ENCODE results near the gene GOLIM4. TPM values are rescaled to one million over a fixed set of nuclear protein-coding genes. Genes with fewer than 3 reads are reported as not detected.

The GOLIM4 gene
- total and polyA plus RNA-seq, 2 of the 13 experiments (the other 11 are each of a cell fraction or from before 2014, with no cell fraction given): 10.9 to 47.7 TPM

DNA sequence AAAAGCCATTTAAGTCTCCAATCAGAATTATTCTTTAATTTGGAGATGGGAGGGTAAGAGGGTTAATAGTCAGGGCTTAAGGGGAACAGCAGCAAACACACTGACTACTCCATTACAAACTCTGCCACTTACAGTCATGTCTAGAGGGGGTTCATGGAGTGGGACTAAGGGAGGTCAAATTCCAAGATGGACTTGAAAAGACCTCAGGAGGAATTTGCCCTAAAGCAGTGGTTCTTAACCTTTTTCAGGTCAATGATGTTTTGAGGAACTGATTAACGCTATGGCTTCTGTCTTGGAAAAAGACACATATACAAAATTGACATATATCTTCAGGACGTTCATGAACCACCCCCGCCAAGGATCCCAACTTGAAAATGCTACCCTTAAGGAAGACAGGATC, 13.9 kb downstream of the GOLIM4 start:
- in situ Hi-C loops (cut with HindIII; ENCODE audit: extremely low pct_ligation_motif_present, low pct_unique_long_range_greater_than_20kb): no loop called here
- BruUV-seq (replicated peaks): no TSS peak
- no peak overlapping the region for H2AFZ ChIP-seq (ENCODE audit: low read length)
- POLR2A ChIA-PET: no interaction called here
- no peaks in the 10 kb centered on the region for H3K9me3 ChIP-seq (ENCODE audit: low read length)
- DNase-seq (ENCODE audit: low spot score) (no peak), FAIRE-seq (no peak), ATAC-seq (no peak)
- no peak overlapping the region for H3K4me2 ChIP-seq (ENCODE audit: low read depth, low read length)
- H4K20me1 ChIP-seq (ENCODE audit: insufficient read depth, low read length): no peaks in the 10 kb centered on the region
- TF ChIP-seq ZFP62 (CRISPR knock-in tag; IDR thresholded peaks at IDR 0.05) (no peak), DNMT3B (CRISPR knock-in tag; conservative IDR thresholded peaks at IDR 0.05) (no peak), ETV6 (CRISPR knock-in tag; conservative IDR thresholded peaks at IDR 0.05) (no peak), ZNF737 (CRISPR knock-in tag; IDR thresholded peaks at IDR 0.05; ENCODE audit: borderline replicate concordance) (no peak), ESRRA (CRISPR knock-in tag; IDR thresholded peaks at IDR 0.05; ENCODE audit: low read depth) (no peak), NAIF1 (CRISPR knock-in tag; IDR thresholded peaks at IDR 0.05; ENCODE audit: borderline replicate concordance) (no peak), ZNF451 (CRISPR knock-in tag; IDR thresholded peaks at IDR 0.05) (no peak), SRSF4 (IDR thresholded peaks at IDR 0.05; ENCODE audit: low read depth, low read length, poor library complexity, severe bottlenecking) (no peak), KLF9 (CRISPR knock-in tag; IDR thresholded peaks at IDR 0.05; ENCODE audit: low read depth) (no peak), KDM6A (CRISPR knock-in tag; IDR thresholded peaks at IDR 0.05; ENCODE audit: low read depth) (no peak), MIER3 (CRISPR knock-in tag; IDR thresholded peaks at IDR 0.05; ENCODE audit: borderline replicate concordance) (no peak), CBX5 (CRISPR knock-in tag; IDR thresholded peaks at IDR 0.05; ENCODE audit: borderline replicate concordance) (no peak), MAFF (IDR thresholded peaks at IDR 0.05; ENCODE audit: low read depth, low read length) (no peak), NCOA2 (CRISPR knock-in tag; IDR thresholded peaks at IDR 0.05) (no peak), NFE2 (CRISPR knock-in tag; IDR thresholded peaks at IDR 0.05) (no peak), ZBTB8A (CRISPR knock-in tag; IDR thresholded peaks at IDR 0.05; ENCODE audit: borderline replicate concordance, low read depth) (no peak)
- TF ChIP-seq, protein P1, sequence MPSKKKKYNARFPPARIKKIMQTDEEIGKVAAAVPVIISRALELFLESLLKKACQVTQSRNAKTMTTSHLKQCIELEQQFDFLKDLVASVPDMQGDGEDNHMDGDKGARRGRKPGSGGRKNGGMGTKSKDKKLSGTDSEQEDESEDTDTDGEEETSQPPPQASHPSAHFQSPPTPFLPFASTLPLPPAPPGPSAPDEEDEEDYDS (CRISPR knock-in tag; IDR thresholded peaks at IDR 0.05): no peak
- TF ChIP-seq, protein P2, sequence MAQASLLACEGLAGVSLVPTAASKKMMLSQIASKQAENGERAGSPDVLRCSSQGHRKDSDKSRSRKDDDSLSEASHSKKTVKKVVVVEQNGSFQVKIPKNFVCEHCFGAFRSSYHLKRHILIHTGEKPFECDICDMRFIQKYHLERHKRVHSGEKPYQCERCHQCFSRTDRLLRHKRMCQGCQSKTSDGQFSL (CRISPR knock-in tag; IDR thresholded peaks at IDR 0.05): no peak
- H3K4me3 ChIP-seq (replicated peaks in 1 of 3; ENCODE audit: insufficient read depth in 1 of 3, low read depth in 2 of 3, low read length in 3 of 3): no peak overlapping the region
- no peak overlapping the region for H3K27ac ChIP-seq (ENCODE audit: extremely low read length, insufficient read depth, low read length)
- CTCF ChIA-PET (ENCODE audit: low intra/inter-chr PET ratio, low total read pairs): no interaction called here
- peaks cover 3 to 4% of the 10 kb centered on the region in 2 experiments; a peak in 2 of 5 replicates for H3K36me3 ChIP-seq (replicated peaks in 1 of 2; ENCODE audit: control insufficient read depth in 1 of 2, insufficient read depth in 2 of 2, low read length in 2 of 2)
- no peaks in the 10 kb centered on the region for H3K27me3 ChIP-seq (ENCODE audit: control insufficient read depth in 1 of 2, insufficient read depth in 2 of 2, low read length in 2 of 2)
- peaks cover 5% of the 10 kb centered on the region; the same call in 1 of the 2 replicates for H3K4me1 ChIP-seq (ENCODE audit: insufficient read depth, low read length)
- H3K79me2 ChIP-seq (ENCODE audit: insufficient read depth, low read length): peaks cover 76% of the 10 kb centered on the region
- 96% methylated on average over 3 of the region's 3 CpGs for whole genome bisulfite sequencing (ENCODE audit: low lambda C conversion rate)
- intact Hi-C loops (cut with micrococcal nuclease; ENCODE audit: unreplicated experiment): no loop called here
- H3K9ac ChIP-seq (ENCODE audit: insufficient read depth, low read depth, low read length): no peak overlapping the region

All from HepG2 (cell line).